Loucy (cell line): Measurements from ENCODE around the gene GLG1.

Experiments used
- H2AFZ ChIP-seq: fragments of 200-600 bp; sonication (generic); 2 replicates; pipeline ENCODE4 v1.6.0; 2016; ENCODE audit warnings: antibody characterized with exemption, mild to moderate bottlenecking, low read length, moderate library complexity
- H3F3A ChIP-seq: fragments of 200-600 bp; 2 replicates; pipeline ENCODE4 v1.6.0; 2016; ENCODE audit warnings: antibody characterized with exemption, low read depth, mild to moderate bottlenecking
- H3K27me3 ChIP-seq: fragments of 200-600 bp; sonication (generic); 2 replicates; pipeline ENCODE4 v1.6.1; 2014; ENCODE audit warnings: low read length, mild to moderate bottlenecking; ENCODE audit not compliant: insufficient read depth, poor library complexity, severe bottlenecking
- H3K36me3 ChIP-seq: fragments of 200-600 bp; sonication (generic); 2 replicates; pipeline ENCODE4 v1.6.1; 2016; ENCODE audit warnings: low read length; ENCODE audit not compliant: insufficient read depth
- H3K4me1 ChIP-seq: fragments of 200-600 bp; sonication (generic); 2 replicates; pipeline ENCODE4 v1.5.1; 2014; ENCODE audit warnings: low read length, mild to moderate bottlenecking; ENCODE audit not compliant: insufficient read depth, poor library complexity, severe bottlenecking
- H3K4me2 ChIP-seq: fragments of 200-600 bp; sonication (generic); 2 replicates; pipeline ENCODE4 v1.6.0; 2014; ENCODE audit warnings: antibody characterized with exemption, low read length, low read depth, mild to moderate bottlenecking; ENCODE audit not compliant: poor library complexity, severe bottlenecking
- H3K4me3 ChIP-seq: fragments of 200-600 bp; sonication (generic); 2 replicates; pipeline ENCODE4 v1.5.1; 2014; ENCODE audit warnings: low read length, mild to moderate bottlenecking, mixed read lengths; ENCODE audit not compliant: poor library complexity, severe bottlenecking
- H3K79me2 ChIP-seq: fragments of 200-600 bp; sonication (generic); 2 replicates; pipeline ENCODE4 v1.6.1; 2014; ENCODE audit warnings: low read length; ENCODE audit not compliant: insufficient read depth
- H3K9ac ChIP-seq: fragments of 200-600 bp; sonication (generic); 2 replicates; pipeline ENCODE4 v1.6.0; 2014; ENCODE audit warnings: mild to moderate bottlenecking, low read depth, low read length, moderate library complexity; ENCODE audit not compliant: poor library complexity, severe bottlenecking
- H3K9me2 ChIP-seq: fragments of 200-600 bp; sonication (generic); replicated peaks from 2 replicates; pipeline ENCODE4 v1.6.1; 2016; ENCODE audit warnings: low read depth, low read length, mixed read lengths
- H3K9me3 ChIP-seq: fragments of 200-600 bp; sonication (generic); 2 replicates; pipeline ENCODE4 v1.6.1; 2014; ENCODE audit warnings: mild to moderate bottlenecking, antibody characterized with exemption, low read length, low read depth; ENCODE audit not compliant: insufficient read depth
- H4K20me1 ChIP-seq: fragments of 200-600 bp; sonication (generic); 2 replicates; pipeline ENCODE4 v1.6.0; 2014; ENCODE audit warnings: antibody characterized with exemption, low read length, mild to moderate bottlenecking; ENCODE audit not compliant: insufficient read depth, poor library complexity, severe bottlenecking
- CTCF ChIP-seq: fragments of 200-600 bp; sonication (generic); conservative IDR thresholded peaks from 2 replicates; pipeline ENCODE4 v1.5.1; 2014; ENCODE audit warnings: mild to moderate bottlenecking, antibody characterized with exemption, low read length
- EZH2phosphoT487 ChIP-seq: fragments of 200-600 bp; IDR thresholded peaks from 2 replicates; pipeline ENCODE4 v1.6.1; 2018; ENCODE audit warnings: antibody characterized with exemption, mild to moderate bottlenecking, moderate library complexity, borderline replicate concordance

Gene GLG1

GRCh38 chr16:74487634-74488495 lies 119.0 kb downstream of the GLG1 start:
- Histone ChIP-seq H3K79me2 (no peaks in the 10 kb centered on the region), H3K9me2 (no peaks in the 10 kb centered on the region), H3K4me3 (no peak overlapping the region), H3K27me3 (no peaks in the 10 kb centered on the region), H3K4me2 (no peak overlapping the region), H3K9me3 (no peaks in the 10 kb centered on the region), H3K4me1 (no peaks in the 10 kb centered on the region), H3K9ac (no peak overlapping the region), H4K20me1 (no peaks in the 10 kb centered on the region), H2AFZ (no peak overlapping the region), H3F3A (no peaks in the 10 kb centered on the region), H3K36me3 (peaks cover 73% of the 10 kb centered on the region; the same call in 1 of the 2 replicates)
- no peak for TF ChIP-seq CTCF
- no peak for TF ChIP-seq EZH2phosphoT487

- Histone ChIP-seq H3K27me3 (no peaks in the 10 kb centered on the region), H3K36me3 (peaks cover 67% of the 10 kb centered on the region; the same call in 1 of the 2 replicates), H3K4me3 (no peak overlapping the region), H3K9ac (no peak overlapping the region), H2AFZ (no peak overlapping the region), H3K4me2 (no peak overlapping the region), H3K9me2 (no peaks in the 10 kb centered on the region), H4K20me1 (no peaks in the 10 kb centered on the region), H3F3A (no peaks in the 10 kb centered on the region), H3K4me1 (no peaks in the 10 kb centered on the region), H3K79me2 (no peaks in the 10 kb centered on the region), H3K9me3 (no peaks in the 10 kb centered on the region)
- no peak for TF ChIP-seq CTCF
- no peak for TF ChIP-seq EZH2phosphoT487
Measured at GRCh38 chr16:74485916-74486315, 121.0 kb downstream of the GLG1 start.

DNA sequence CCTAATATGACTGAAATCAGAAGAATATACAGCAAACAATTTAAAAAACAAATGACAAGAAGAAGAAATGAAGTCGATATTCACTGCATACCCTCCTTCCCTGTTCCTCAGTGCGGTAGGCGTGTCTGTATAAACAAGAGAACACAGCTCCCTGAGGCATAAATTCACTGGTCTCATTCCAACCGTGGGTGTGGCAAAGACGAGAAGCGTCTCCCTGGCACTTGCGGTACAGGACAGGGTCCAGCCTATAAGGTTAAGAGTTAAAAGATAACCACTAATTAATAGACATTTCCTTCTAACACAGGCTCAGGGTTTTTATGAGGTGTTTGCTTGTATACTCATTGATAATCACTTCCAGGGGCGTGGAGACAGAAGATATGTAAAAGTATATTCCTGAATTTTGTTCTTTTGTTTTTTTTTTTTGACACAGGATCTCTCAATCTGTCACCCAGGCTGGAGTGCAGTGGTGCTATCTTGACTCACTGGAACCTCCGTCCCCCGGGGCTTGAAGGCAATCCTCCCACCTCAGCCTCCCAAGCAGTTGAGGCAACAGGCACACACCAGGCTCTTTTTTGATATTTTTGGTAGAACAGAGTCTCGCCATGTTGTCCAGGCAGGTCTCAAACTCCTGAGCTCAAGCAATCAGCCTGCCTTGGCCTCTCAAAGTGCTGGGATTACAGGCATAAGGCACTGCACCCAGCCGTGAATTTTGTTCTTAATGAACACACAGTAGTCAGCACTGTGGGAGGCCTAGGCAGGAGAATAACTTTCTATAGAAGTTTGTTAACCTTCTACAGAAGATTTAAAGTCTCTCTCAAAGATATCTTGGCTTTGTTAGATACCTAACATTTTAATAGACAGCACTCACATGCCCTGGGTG lies 126.5 kb downstream of the GLG1 start:
- H3K36me3 ChIP-seq = peaks cover 65% of the 10 kb centered on the region; the same call in 1 of the 2 replicates

More for the DNA sequence above, 126.5 kb downstream of the GLG1 start:
- no peaks in the 10 kb centered on the region for H3K27me3 ChIP-seq
- no peaks in the 10 kb centered on the region for H3K9me3 ChIP-seq
- no peaks in the 10 kb centered on the region for H4K20me1 ChIP-seq
- no peak overlapping the region for H3K4me3 ChIP-seq
- H2AFZ ChIP-seq = no peak overlapping the region
- H3F3A ChIP-seq = no peaks in the 10 kb centered on the region
- H3K9me2 ChIP-seq = no peaks in the 10 kb centered on the region
- TF ChIP-seq CTCF (no peak), EZH2phosphoT487 (no peak)
- H3K79me2 ChIP-seq = no peaks in the 10 kb centered on the region
- no peak overlapping the region for H3K9ac ChIP-seq
- no peak overlapping the region for H3K4me2 ChIP-seq
- H3K4me1 ChIP-seq = no peaks in the 10 kb centered on the region
